SK-N-SH (cell line): ENCODE data around the gene PLEKHA6. TPM values are rescaled to one million over a fixed set of nuclear protein-coding genes. Genes with fewer than 3 reads are reported as not detected.

Source experiments
- CTCF ChIA-PET: fragments of 300-600, 350-600 bp; formaldehyde crosslinking; extraction: SDS; loops from one replicate; lab custom pipeline; 2021; lab: Yijun Ruan, JAX
- POLR2A ChIA-PET: fragments of 350-600 bp; sonication (Branson Sonifier 250); formaldehyde crosslinking; extraction: SDS; loops from one replicate; lab custom pipeline; 2020; ENCODE audit warnings: antibody characterized with exemption, inconsistent platforms; lab: Yijun Ruan, JAX
- DNase-seq: peaks from one replicate; pipeline ENCODE4 v3.0.0; 2012
- H2AFZ ChIP-seq: fragments of 200-600 bp; sonication (generic); 2 replicates; pipeline ENCODE4 v1.8.1; 2016; ENCODE audit warnings: antibody characterized with exemption, mild to moderate bottlenecking, low read depth
- H3F3A ChIP-seq: fragments of 200-600 bp; sonication (generic); replicated peaks from 2 replicates; pipeline ENCODE3; 2016; ENCODE audit warnings: antibody characterized with exemption, mild to moderate bottlenecking; ENCODE audit not compliant: insufficient read depth
- H3K27ac ChIP-seq, 2 experiments: fragments of 200-500 bp in 1 of 2; fragments of 200-600 bp in 1 of 2; sonication (Bioruptor generic) in 1 of 2; sonication (generic), shearing (Covaris generic) in 1 of 2; 2 replicates each; pipeline versions ENCODE4 v1.5.1 to v1.6.1; 2014 to 2016; ENCODE audit warnings: low read depth in 2 of 2, inconsistent platforms in 1 of 2, low read length in 1 of 2, mild to moderate bottlenecking in 1 of 2, mixed read lengths in 1 of 2
- H3K27me3 ChIP-seq: fragments of 200-600 bp; sonication (generic), shearing (Covaris generic); 2 replicates; pipeline ENCODE4 v1.6.1; 2016; ENCODE audit warnings: mixed run types; ENCODE audit not compliant: insufficient read depth
- H3K36me3 ChIP-seq, 2 experiments: fragments of 200-500 bp in 1 of 2; fragments of 200-600 bp in 1 of 2; sonication (Bioruptor generic) in 1 of 2; sonication (generic) in 1 of 2; replicated peaks in 1 of 2; 2 replicates each; pipeline versions ENCODE3 to v1.5.1; 2014 to 2016; ENCODE audit warnings: low read length in 1 of 2, mild to moderate bottlenecking in 1 of 2; ENCODE audit not compliant: insufficient read depth in 2 of 2, control insufficient read depth in 1 of 2
- H3K4me1 ChIP-seq, 2 experiments: fragments of 200-500 bp in 1 of 2; fragments of 200-600 bp in 1 of 2; sonication (Bioruptor generic) in 1 of 2; sonication (generic), shearing (Covaris generic) in 1 of 2; 2 replicates each; pipeline versions ENCODE4 v1.5.1 to v1.6.1; 2014 to 2016; ENCODE audit warnings: low read depth in 1 of 2, low read length in 1 of 2, mixed run types in 1 of 2; ENCODE audit not compliant: insufficient read depth in 2 of 2, control insufficient read depth in 1 of 2
- H3K4me2 ChIP-seq: fragments of 200-600 bp; sonication (generic), shearing (Covaris generic); 2 replicates; pipeline ENCODE4 v1.6.1; 2017; ENCODE audit warnings: mixed run types
- H3K4me3 ChIP-seq, 2 experiments: fragments of 200-500 bp in 1 of 2; fragments of 200-600 bp in 1 of 2; sonication (Bioruptor generic) in 1 of 2; sonication (generic), shearing (Covaris generic) in 1 of 2; 2 replicates each; pipeline versions ENCODE4 v1.5.1 to v1.8.1; 2014 to 2016; ENCODE audit warnings: low read depth in 2 of 2, inconsistent platforms in 1 of 2, low read length in 1 of 2, mild to moderate bottlenecking in 1 of 2, mixed read lengths in 1 of 2, moderate library complexity in 1 of 2
- H3K79me2 ChIP-seq: fragments of 200-600 bp; sonication (generic); 2 replicates; pipeline ENCODE4 v1.8.1; 2017; ENCODE audit warnings: mild to moderate bottlenecking; ENCODE audit not compliant: insufficient read depth
- H3K9ac ChIP-seq: fragments of 200-600 bp; sonication (generic); 2 replicates; pipeline ENCODE4 v1.6.1; 2017; ENCODE audit warnings: mixed run types
- H3K9me2 ChIP-seq: fragments of 200-600 bp; sonication (generic); 2 replicates; pipeline ENCODE4 v1.6.1; 2017; ENCODE audit warnings: mixed run types
- H3K9me3 ChIP-seq: fragments of 200-600 bp; sonication (generic); 2 replicates; pipeline ENCODE4 v1.6.1; 2017; ENCODE audit warnings: mixed run types, mild to moderate bottlenecking, moderate library complexity
- H4K20me1 ChIP-seq: fragments of 200-600 bp; sonication (generic); 2 replicates; pipeline ENCODE4 v1.6.1; 2017; ENCODE audit warnings: mild to moderate bottlenecking, mixed run types; ENCODE audit not compliant: insufficient read depth
- EP300 ChIP-seq, 2 experiments: IDR thresholded peaks; 2 replicates each; pipeline versions ENCODE4 v1.4.0 to v1.6.1; 2012; ENCODE audit warnings: borderline replicate concordance in 1 of 2, low read depth in 1 of 2, low read length in 1 of 2
- FOSL2 ChIP-seq: IDR thresholded peaks from 2 replicates; pipeline ENCODE4 v1.4.0; 2012; ENCODE audit warnings: low read depth, mild to moderate bottlenecking, moderate library complexity, borderline replicate concordance
- FOXM1 ChIP-seq: IDR thresholded peaks from 2 replicates; pipeline ENCODE4 v1.4.0; 2012; ENCODE audit warnings: low read depth, mild to moderate bottlenecking
- GABPA ChIP-seq: IDR thresholded peaks from 2 replicates; pipeline ENCODE4 v1.4.0; 2012; ENCODE audit warnings: low read depth, mild to moderate bottlenecking
- JUND ChIP-seq: IDR thresholded peaks from 2 replicates; pipeline ENCODE4 v1.4.0; 2012
- MEF2A ChIP-seq: IDR thresholded peaks from 2 replicates; pipeline ENCODE4 v1.4.0; 2012; ENCODE audit warnings: low read depth, borderline replicate concordance
- MXI1 ChIP-seq: IDR thresholded peaks from 2 replicates; pipeline ENCODE4 v1.6.1; 2012; ENCODE audit warnings: mild to moderate bottlenecking, low read depth, low read length, improper control_type of control experiment
- POLR2AphosphoS5 ChIP-seq: IDR thresholded peaks from 2 replicates; pipeline ENCODE4 v1.6.1; 2012; ENCODE audit warnings: low read depth, low read length
- RCOR1 ChIP-seq: fragments of 150-350 bp; IDR thresholded peaks from 2 replicates; pipeline ENCODE4 v1.6.1; 2017; ENCODE audit warnings: antibody characterized with exemption, low read length
- RXRA ChIP-seq: IDR thresholded peaks from 2 replicates; pipeline ENCODE4 v1.4.0; 2012; ENCODE audit warnings: low read depth, mild to moderate bottlenecking, borderline replicate concordance
- SMC3 ChIP-seq: IDR thresholded peaks from 2 replicates; pipeline ENCODE4 v1.6.1; 2012; ENCODE audit warnings: low read depth, low read length, improper control_type of control experiment
- WGBS: methylation state at CpG from one replicate; pipeline ENCODE4 v1.1.6; 2017; ENCODE audit warnings: low lambda C conversion rate; 5-methylcytosine and 5-hydroxymethylcytosine counted together
- polyA plus RNA-seq, 3 experiments: library from polyadenylated mRNA; depleted of rRNA; stranded (reverse); fragments of >200 nt; gene quantifications; 2 replicates each; pipeline ENCODE4 v1.2.3, GENCODE V29; 2012
- TF ChIP-seq, protein P1 (sequence below): fragments of 200-600 bp; sonication (generic); IDR thresholded peaks from 2 replicates; pipeline ENCODE4 v1.6.1; 2017; ENCODE audit warnings: antibody characterized with exemption, mild to moderate bottlenecking, moderate library complexity
- TF ChIP-seq, protein P2 (sequence below): fragments of 150-350 bp; IDR thresholded peaks from 2 replicates; pipeline ENCODE4 v1.6.1; 2016; ENCODE audit warnings: mild to moderate bottlenecking, low read depth, low read length
- TF ChIP-seq, protein P3 (sequence below): IDR thresholded peaks from 2 replicates; pipeline ENCODE4 v1.4.0; 2012; ENCODE audit warnings: low read depth, borderline replicate concordance
- TF ChIP-seq, protein P4 (sequence below): IDR thresholded peaks from 2 replicates; pipeline ENCODE4 v1.6.1; 2012; ENCODE audit warnings: mild to moderate bottlenecking, low read depth, low read length, moderate library complexity
- TF ChIP-seq, protein P5 (sequence below): IDR thresholded peaks from 2 replicates; pipeline ENCODE4 v1.4.0; 2012; ENCODE audit warnings: low read depth, borderline replicate concordance

The PLEKHA6 gene
- polyA plus RNA-seq, 1 of the 3 experiments (the other 2 are of a cell fraction): 1.2 TPM

DNA sequence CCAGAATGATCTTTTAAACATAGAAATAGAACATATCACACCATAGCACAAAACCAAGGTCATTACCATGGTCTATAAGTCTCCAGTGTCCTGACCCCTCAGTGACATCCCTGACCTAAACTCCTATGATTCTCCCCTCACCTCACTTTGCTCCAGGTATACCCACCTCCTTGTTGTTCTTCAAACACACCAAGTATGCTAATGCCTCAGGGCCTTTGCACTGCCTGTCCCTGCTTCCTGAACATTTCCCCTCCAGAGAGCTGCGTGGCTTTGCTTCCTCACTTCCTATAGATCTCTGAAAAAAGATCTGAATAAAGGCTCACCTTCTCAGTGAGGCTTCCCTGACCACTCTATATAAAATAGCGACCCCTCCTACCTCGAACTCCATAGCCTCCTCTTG lies 147.0 kb downstream of the PLEKHA6 start:
- Histone ChIP-seq H3K4me2 (no peak overlapping the region), H3K4me1 (no peaks in the 10 kb centered on the region; a peak in 1 of 4 replicates), H3F3A (no peaks in the 10 kb centered on the region), H3K27ac (no peak overlapping the region), H3K9me2 (no peaks in the 10 kb centered on the region), H4K20me1 (no peaks in the 10 kb centered on the region), H3K9me3 (no peaks in the 10 kb centered on the region), H3K9ac (no peak overlapping the region), H3K4me3 (no peak overlapping the region), H3K27me3 (peaks cover 18% of the 10 kb centered on the region; the same call in 1 of the 2 replicates), H2AFZ (no peak overlapping the region), H3K79me2 (no peaks in the 10 kb centered on the region), H3K36me3 (no peaks in the 10 kb centered on the region)
- 76% methylated on average over 3 of the region's 3 CpGs for WGBS
- DNase-seq: no peak
- CTCF ChIA-PET: interaction anchor here (4.5 kb wide), 1 partner anchor 50 kb away, joined by 30 read pairs; no protein-coding TSS in a partner anchor
- no peak for TF ChIP-seq POLR2AphosphoS5
- no peak for TF ChIP-seq FOSL2
- no peak for TF ChIP-seq EP300 (IDR thresholded peaks at IDR 0.05; ENCODE audit: borderline replicate concordance in 1 of 2, low read depth in 1 of 2, low read length in 1 of 2)
- TF ChIP-seq RXRA: no peak
- no peak for TF ChIP-seq JUND
- TF ChIP-seq, protein P1, sequence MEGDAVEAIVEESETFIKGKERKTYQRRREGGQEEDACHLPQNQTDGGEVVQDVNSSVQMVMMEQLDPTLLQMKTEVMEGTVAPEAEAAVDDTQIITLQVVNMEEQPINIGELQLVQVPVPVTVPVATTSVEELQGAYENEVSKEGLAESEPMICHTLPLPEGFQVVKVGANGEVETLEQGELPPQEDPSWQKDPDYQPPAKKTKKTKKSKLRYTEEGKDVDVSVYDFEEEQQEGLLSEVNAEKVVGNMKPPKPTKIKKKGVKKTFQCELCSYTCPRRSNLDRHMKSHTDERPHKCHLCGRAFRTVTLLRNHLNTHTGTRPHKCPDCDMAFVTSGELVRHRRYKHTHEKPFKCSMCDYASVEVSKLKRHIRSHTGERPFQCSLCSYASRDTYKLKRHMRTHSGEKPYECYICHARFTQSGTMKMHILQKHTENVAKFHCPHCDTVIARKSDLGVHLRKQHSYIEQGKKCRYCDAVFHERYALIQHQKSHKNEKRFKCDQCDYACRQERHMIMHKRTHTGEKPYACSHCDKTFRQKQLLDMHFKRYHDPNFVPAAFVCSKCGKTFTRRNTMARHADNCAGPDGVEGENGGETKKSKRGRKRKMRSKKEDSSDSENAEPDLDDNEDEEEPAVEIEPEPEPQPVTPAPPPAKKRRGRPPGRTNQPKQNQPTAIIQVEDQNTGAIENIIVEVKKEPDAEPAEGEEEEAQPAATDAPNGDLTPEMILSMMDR: no peak
- no peak for TF ChIP-seq RCOR1
- TF ChIP-seq, protein P2, sequence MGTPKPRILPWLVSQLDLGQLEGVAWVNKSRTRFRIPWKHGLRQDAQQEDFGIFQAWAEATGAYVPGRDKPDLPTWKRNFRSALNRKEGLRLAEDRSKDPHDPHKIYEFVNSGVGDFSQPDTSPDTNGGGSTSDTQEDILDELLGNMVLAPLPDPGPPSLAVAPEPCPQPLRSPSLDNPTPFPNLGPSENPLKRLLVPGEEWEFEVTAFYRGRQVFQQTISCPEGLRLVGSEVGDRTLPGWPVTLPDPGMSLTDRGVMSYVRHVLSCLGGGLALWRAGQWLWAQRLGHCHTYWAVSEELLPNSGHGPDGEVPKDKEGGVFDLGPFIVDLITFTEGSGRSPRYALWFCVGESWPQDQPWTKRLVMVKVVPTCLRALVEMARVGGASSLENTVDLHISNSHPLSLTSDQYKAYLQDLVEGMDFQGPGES: no peak
- TF ChIP-seq, protein P3, sequence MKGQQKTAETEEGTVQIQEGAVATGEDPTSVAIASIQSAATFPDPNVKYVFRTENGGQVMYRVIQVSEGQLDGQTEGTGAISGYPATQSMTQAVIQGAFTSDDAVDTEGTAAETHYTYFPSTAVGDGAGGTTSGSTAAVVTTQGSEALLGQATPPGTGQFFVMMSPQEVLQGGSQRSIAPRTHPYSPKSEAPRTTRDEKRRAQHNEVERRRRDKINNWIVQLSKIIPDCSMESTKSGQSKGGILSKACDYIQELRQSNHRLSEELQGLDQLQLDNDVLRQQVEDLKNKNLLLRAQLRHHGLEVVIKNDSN: no peak
- no peak for TF ChIP-seq MEF2A
- TF ChIP-seq, protein P4, sequence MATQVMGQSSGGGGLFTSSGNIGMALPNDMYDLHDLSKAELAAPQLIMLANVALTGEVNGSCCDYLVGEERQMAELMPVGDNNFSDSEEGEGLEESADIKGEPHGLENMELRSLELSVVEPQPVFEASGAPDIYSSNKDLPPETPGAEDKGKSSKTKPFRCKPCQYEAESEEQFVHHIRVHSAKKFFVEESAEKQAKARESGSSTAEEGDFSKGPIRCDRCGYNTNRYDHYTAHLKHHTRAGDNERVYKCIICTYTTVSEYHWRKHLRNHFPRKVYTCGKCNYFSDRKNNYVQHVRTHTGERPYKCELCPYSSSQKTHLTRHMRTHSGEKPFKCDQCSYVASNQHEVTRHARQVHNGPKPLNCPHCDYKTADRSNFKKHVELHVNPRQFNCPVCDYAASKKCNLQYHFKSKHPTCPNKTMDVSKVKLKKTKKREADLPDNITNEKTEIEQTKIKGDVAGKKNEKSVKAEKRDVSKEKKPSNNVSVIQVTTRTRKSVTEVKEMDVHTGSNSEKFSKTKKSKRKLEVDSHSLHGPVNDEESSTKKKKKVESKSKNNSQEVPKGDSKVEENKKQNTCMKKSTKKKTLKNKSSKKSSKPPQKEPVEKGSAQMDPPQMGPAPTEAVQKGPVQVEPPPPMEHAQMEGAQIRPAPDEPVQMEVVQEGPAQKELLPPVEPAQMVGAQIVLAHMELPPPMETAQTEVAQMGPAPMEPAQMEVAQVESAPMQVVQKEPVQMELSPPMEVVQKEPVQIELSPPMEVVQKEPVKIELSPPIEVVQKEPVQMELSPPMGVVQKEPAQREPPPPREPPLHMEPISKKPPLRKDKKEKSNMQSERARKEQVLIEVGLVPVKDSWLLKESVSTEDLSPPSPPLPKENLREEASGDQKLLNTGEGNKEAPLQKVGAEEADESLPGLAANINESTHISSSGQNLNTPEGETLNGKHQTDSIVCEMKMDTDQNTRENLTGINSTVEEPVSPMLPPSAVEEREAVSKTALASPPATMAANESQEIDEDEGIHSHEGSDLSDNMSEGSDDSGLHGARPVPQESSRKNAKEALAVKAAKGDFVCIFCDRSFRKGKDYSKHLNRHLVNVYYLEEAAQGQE: no peak
- TF ChIP-seq FOXM1: no peak
- TF ChIP-seq SMC3: no peak
- TF ChIP-seq, protein P5, sequence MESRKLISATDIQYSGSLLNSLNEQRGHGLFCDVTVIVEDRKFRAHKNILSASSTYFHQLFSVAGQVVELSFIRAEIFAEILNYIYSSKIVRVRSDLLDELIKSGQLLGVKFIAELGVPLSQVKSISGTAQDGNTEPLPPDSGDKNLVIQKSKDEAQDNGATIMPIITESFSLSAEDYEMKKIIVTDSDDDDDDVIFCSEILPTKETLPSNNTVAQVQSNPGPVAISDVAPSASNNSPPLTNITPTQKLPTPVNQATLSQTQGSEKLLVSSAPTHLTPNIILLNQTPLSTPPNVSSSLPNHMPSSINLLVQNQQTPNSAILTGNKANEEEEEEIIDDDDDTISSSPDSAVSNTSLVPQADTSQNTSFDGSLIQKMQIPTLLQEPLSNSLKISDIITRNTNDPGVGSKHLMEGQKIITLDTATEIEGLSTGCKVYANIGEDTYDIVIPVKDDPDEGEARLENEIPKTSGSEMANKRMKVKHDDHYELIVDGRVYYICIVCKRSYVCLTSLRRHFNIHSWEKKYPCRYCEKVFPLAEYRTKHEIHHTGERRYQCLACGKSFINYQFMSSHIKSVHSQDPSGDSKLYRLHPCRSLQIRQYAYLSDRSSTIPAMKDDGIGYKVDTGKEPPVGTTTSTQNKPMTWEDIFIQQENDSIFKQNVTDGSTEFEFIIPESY: no peak
- TF ChIP-seq GABPA: no peak
- TF ChIP-seq MXI1: no peak
- POLR2A ChIA-PET: no interaction called here
